ENCODE measurements around the gene ATP8B3. TPM values are rescaled to one million over a fixed set of nuclear protein-coding genes. Genes with fewer than 3 reads are reported as not detected.

Gene ATP8B3
- total RNA-seq, 1 experiment from 2014 or later: 9.6 TPM

GRCh38 chr19:1805401-1806183, 6.5 kb downstream of the ATP8B3 start:
- H3K18ac ChIP-seq (ENCODE audit: insufficient read length, low read depth, low read length): no peak overlapping the region
- no peak for DNase-seq

More at GRCh38 chr19:1805401-1806183, 6.5 kb downstream of the ATP8B3 start:
- H3T11ph ChIP-seq (ENCODE audit: low read length): no peak overlapping the region
- no peaks in the 10 kb centered on the region for H3K9me3 ChIP-seq (ENCODE audit: control insufficient read depth, low read depth, low read length)
- no peak overlapping the region for H3K4me3 Mint-ChIP-seq
- H3K56ac ChIP-seq (ENCODE audit: insufficient read length, low read depth, low read length): no peak overlapping the region
- no peak overlapping the region for H3K4me2 ChIP-seq (ENCODE audit: insufficient read depth, insufficient read length, low read length)
- H3K23me2 ChIP-seq (ENCODE audit: insufficient read length, low read depth, low read length, poor library complexity, severe bottlenecking): no peaks in the 10 kb centered on the region
- H3K4me1 Mint-ChIP-seq: peaks cover 0 to 2% of the 10 kb centered on the region in 2 experiments; a peak in 1 of 4 replicates
- H4K20me1 ChIP-seq (ENCODE audit: control insufficient read depth, insufficient read depth, insufficient read length): no peaks in the 10 kb centered on the region
- H3K27ac ChIP-seq (ENCODE audit: insufficient read length, low read depth, low read length): no peak overlapping the region
- H2BK15ac ChIP-seq (ENCODE audit: low read depth, low read length): no peak overlapping the region
- TF ChIP-seq CTCF (conservative IDR thresholded peaks at IDR 0.05): no peak
- H3K4ac ChIP-seq (ENCODE audit: low read depth, low read length): no peak overlapping the region
- H3K36me3 Mint-ChIP-seq (ENCODE audit: insufficient read depth in 1 of 3, low read depth in 3 of 3): peaks cover 0 to 2% (median 0%) of the 10 kb centered on the region in 3 experiments; a peak in 2 of 7 replicates
- no peaks in the 10 kb centered on the region for H3K79me1 ChIP-seq (ENCODE audit: insufficient read depth, low read depth, low read length, poor library complexity, severe bottlenecking)
- no CpG with 5 or more reads among the region's 24 CpGs for WGBS (ENCODE audit: extremely low coverage, insufficient read length, low lambda C conversion rate)
- no peaks in the 10 kb centered on the region for H3K27me3 ChIP-seq (ENCODE audit: insufficient read depth, low read length)
- H3K4me1 ChIP-seq (ENCODE audit: insufficient read depth, low read length): no peaks in the 10 kb centered on the region
- no peak overlapping the region for H2BK20ac ChIP-seq (ENCODE audit: low read depth, low read length, poor library complexity, severe bottlenecking)
- no peak overlapping the region for H2BK120ac ChIP-seq (ENCODE audit: low read depth, low read length, poor library complexity, severe bottlenecking)
- H4K91ac ChIP-seq (ENCODE audit: insufficient read length, low read depth, low read length): no peak overlapping the region
- H3K23ac ChIP-seq (ENCODE audit: insufficient read length, low read depth, low read length): no peak overlapping the region
- no peak overlapping the region for H2AK5ac ChIP-seq (ENCODE audit: insufficient read length, low read length)
- H3K27me3 Mint-ChIP-seq (ENCODE audit: low read depth): no peaks in the 10 kb centered on the region; the same call in none of the 2 replicates
- no peak overlapping the region for H4K5ac ChIP-seq (ENCODE audit: insufficient read length, low read depth, low read length)
- H4K8ac ChIP-seq (replicated peaks; ENCODE audit: insufficient read length, low read depth, low read length): no peak overlapping the region
- H3K9ac ChIP-seq (ENCODE audit: extremely low read depth, insufficient read length, low read length): no peak overlapping the region
- no peak overlapping the region for H3K27ac Mint-ChIP-seq
- H2AFZ ChIP-seq (ENCODE audit: low read length): no peak overlapping the region
- no peaks in the 10 kb centered on the region; a peak in 2 of 5 replicates for H3K9me3 Mint-ChIP-seq
- H2BK5ac ChIP-seq (ENCODE audit: insufficient read length, low read length): no peak overlapping the region
- H2BK12ac ChIP-seq (ENCODE audit: insufficient read length, low read depth, low read length): no peak overlapping the region
- no peaks in the 10 kb centered on the region for H3K79me2 ChIP-seq (ENCODE audit: insufficient read depth, low read length)
- H3K14ac ChIP-seq (ENCODE audit: insufficient read depth, low read length): no peak overlapping the region

All from H9 (cell line).